Measurements from ENCODE around the gene CACNA2D1. TPM values are rescaled to one million over a fixed set of nuclear protein-coding genes. Genes with fewer than 3 reads are reported as not detected.

CACNA2D1 gene
- total and polyA plus RNA-seq, 8 donors: 0.79 to 5.0 (median 2.1) TPM

GRCh38 chr7:82347808-82348207 lies 95.8 kb downstream of the CACNA2D1 start:
- no peaks in the 10 kb centered on the region for H3K36me3 ChIP-seq
- no peak for TF ChIP-seq CTCF (IDR thresholded peaks at IDR 0.05)
- FAIRE-seq (no peak), DNase-seq (no peak), ATAC-seq (no peak)
- H3K9me3 ChIP-seq: no peaks in the 10 kb centered on the region
- 74 to 75% methylated on average over 1 of the region's 1 CpG for WGBS, 2 donors
- intact Hi-C loops (cut with DNase I): no loop called here
- H3K27me3 ChIP-seq: no peaks in the 10 kb centered on the region
- H3K4me1 ChIP-seq: no peaks in the 10 kb centered on the region
- H3K4me3 ChIP-seq: no peak overlapping the region
- H3K27ac ChIP-seq: no peak overlapping the region

- no peak overlapping the region for H3K4me3 ChIP-seq
- no peaks in the 10 kb centered on the region for H3K36me3 ChIP-seq
- H3K27ac ChIP-seq: no peak overlapping the region
- FAIRE-seq (no peak), ATAC-seq (no peak), DNase-seq (no peak)
- TF ChIP-seq CTCF (IDR thresholded peaks at IDR 0.05): no peak
- no peaks in the 10 kb centered on the region for H3K4me1 ChIP-seq
- no peaks in the 10 kb centered on the region for H3K9me3 ChIP-seq
- intact Hi-C loops (cut with DNase I): no loop called here
- H3K27me3 ChIP-seq: no peaks in the 10 kb centered on the region
Observed at GRCh38 chr7:82345886-82346285, 97.7 kb downstream of the CACNA2D1 start.

GRCh38 chr7:82343716-82344115 lies 99.9 kb downstream of the CACNA2D1 start:
- DNase-seq (no peak), ATAC-seq (no peak), FAIRE-seq (no peak)
- WGBS, 2 donors: 21 to 22% methylated on average over 1 of the region's 1 CpG
- Histone ChIP-seq H3K4me3 (no peak overlapping the region), H3K9me3 (no peaks in the 10 kb centered on the region), H3K36me3 (no peaks in the 10 kb centered on the region), H3K27ac (no peak overlapping the region), H3K4me1 (no peaks in the 10 kb centered on the region), H3K27me3 (no peaks in the 10 kb centered on the region)
- intact Hi-C loops (cut with DNase I): no loop called here
- TF ChIP-seq CTCF (IDR thresholded peaks at IDR 0.05): no peak

- Histone ChIP-seq H3K27me3 (no peaks in the 10 kb centered on the region), H3K4me1 (no peaks in the 10 kb centered on the region), H3K27ac (no peak overlapping the region), H3K36me3 (no peaks in the 10 kb centered on the region), H3K9me3 (no peaks in the 10 kb centered on the region), H3K4me3 (no peak overlapping the region)
- 64 to 85% methylated on average over 1 of the region's 1 CpG for WGBS, 2 donors
- intact Hi-C loops (cut with DNase I): no loop called here
- DNase-seq: no peak
- ATAC-seq: no peak
- FAIRE-seq: no peak
- TF ChIP-seq CTCF (IDR thresholded peaks at IDR 0.05): no peak
Observed at GRCh38 chr7:82339958-82340357, 103.6 kb downstream of the CACNA2D1 start.

- Histone ChIP-seq H3K27me3 (no peaks in the 10 kb centered on the region), H3K9me3 (no peaks in the 10 kb centered on the region), H3K27ac (no peak overlapping the region), H3K4me1 (no peaks in the 10 kb centered on the region), H3K4me3 (no peak overlapping the region), H3K36me3 (no peaks in the 10 kb centered on the region)
- WGBS, 2 donors: 46 to 62% methylated on average over 1 of the region's 1 CpG
- intact Hi-C loops (cut with DNase I): no loop called here
- TF ChIP-seq CTCF (IDR thresholded peaks at IDR 0.05): no peak
- DNase-seq: peak in 3 of 6 donors; percentile 9 to 14 (median 11)
- FAIRE-seq: no peak
- ATAC-seq: peak in 2 of 4 donors; percentile 81
Observed at GRCh38 chr7:82335927-82336326, 107.7 kb downstream of the CACNA2D1 start.

Measured in pancreas (tissue), 10 donors.